Type B pancreatic cell (in vitro differentiated cells): ENCODE measurements around the gene SELENOV. TPM values are rescaled to one million over a fixed set of nuclear protein-coding genes. Genes with fewer than 3 reads are reported as not detected.

ENCODE experiments used
- DNase-seq: peaks from one replicate; pipeline ENCODE4 v3.0.0; 2021; ENCODE audit warnings: mixed read lengths; ENCODE audit not compliant: unreplicated experiment; ENCODE audit errors: extremely low spot score
- H3K27ac Mint-ChIP-seq: 2 replicates; pipeline ENCODE4 v1.8.0; 2021; ENCODE audit warnings: mild to moderate bottlenecking, mixed read lengths
- H3K27me3 Mint-ChIP-seq: 2 replicates; pipeline ENCODE4 v1.8.0; 2021; ENCODE audit warnings: mixed read lengths
- H3K36me3 Mint-ChIP-seq: 2 replicates; pipeline ENCODE4 v1.8.0; 2021; ENCODE audit warnings: mixed read lengths
- H3K4me1 Mint-ChIP-seq: one replicate; pipeline ENCODE4 v1.8.0; 2021; ENCODE audit warnings: mixed read lengths; ENCODE audit not compliant: unreplicated experiment
- H3K4me3 Mint-ChIP-seq: 2 replicates; pipeline ENCODE4 v1.8.0; 2021; ENCODE audit warnings: mild to moderate bottlenecking, mixed read lengths
- H3K9me3 Mint-ChIP-seq: 2 replicates; pipeline ENCODE4 v1.8.0; 2021; ENCODE audit warnings: mixed read lengths
- CTCF ChIP-seq: fragments of 200-600 bp; sonication (generic); conservative IDR thresholded peaks from 2 replicates; pipeline ENCODE4 v1.5.0; 2021; ENCODE audit warnings: antibody characterized with exemption, mild to moderate bottlenecking
- total RNA-seq: library from RNA; stranded (reverse); gene quantifications from 2 replicates; pipeline ENCODE4 v1.2.1, GENCODE V29; 2021; ENCODE audit warnings: low replicate concordance

The SELENOV gene
- total RNA-seq, 1 donor from 2014 or later: 1.1 TPM

GRCh38 chr19:39539165-39539517 lies 24.2 kb downstream of the SELENOV start:
- Mint-ChIP-seq H3K36me3 (no peaks in the 10 kb centered on the region), H3K9me3 (no peaks in the 10 kb centered on the region), H3K4me3 (peak overlapping the region; percentile 91), H3K27ac (peak overlapping the region; percentile 92), H3K4me1 (peaks cover 32% of the 10 kb centered on the region), H3K27me3 (peaks cover 6% of the 10 kb centered on the region)
- no peak for TF ChIP-seq CTCF
- DNase-seq: no peak

- Mint-ChIP-seq H3K4me3 (peak within 1 kb of the TSS; percentile 98), H3K27ac (peak within 1 kb of the TSS; percentile 94), H3K4me1 (peaks cover 32% of the 10 kb centered on the region), H3K9me3 (no peaks in the 10 kb centered on the region), H3K36me3 (no peaks in the 10 kb centered on the region), H3K27me3 (peaks cover 6% of the 10 kb centered on the region)
- DNase-seq: peak; percentile 96
- TF ChIP-seq CTCF: peak; percentile 84
Measured at GRCh38 chr19:39539518-39540332, 24.8 kb downstream of the SELENOV start, which contains the start of gene EID2. TSS of gene EID2 (minus strand) at chr19:39540161. CDS start at chr19:39540079, 82 bp downstream.

GRCh38 chr19:39540333-39540673 lies 25.4 kb downstream of the SELENOV start:
- H3K27me3 Mint-ChIP-seq: peaks cover 6% of the 10 kb centered on the region
- H3K27ac Mint-ChIP-seq: peak overlapping the region; percentile 94
- no peaks in the 10 kb centered on the region for H3K9me3 Mint-ChIP-seq
- no peaks in the 10 kb centered on the region for H3K36me3 Mint-ChIP-seq
- peak; percentile 13 for TF ChIP-seq CTCF
- H3K4me1 Mint-ChIP-seq: peaks cover 32% of the 10 kb centered on the region
- peak overlapping the region; percentile 98 for H3K4me3 Mint-ChIP-seq
- DNase-seq: no peak

- H3K27me3 Mint-ChIP-seq: peaks cover 17% of the 10 kb centered on the region
- no peak overlapping the region for H3K4me3 Mint-ChIP-seq
- H3K9me3 Mint-ChIP-seq: no peaks in the 10 kb centered on the region
- no peaks in the 10 kb centered on the region for H3K36me3 Mint-ChIP-seq
- peaks cover 27% of the 10 kb centered on the region for H3K4me1 Mint-ChIP-seq
- H3K27ac Mint-ChIP-seq: no peak overlapping the region
- no peak for DNase-seq
- TF ChIP-seq CTCF: no peak
Measured at GRCh38 chr19:39542206-39542605, 27.3 kb downstream of the SELENOV start.

- no peak for TF ChIP-seq CTCF
- no peak for DNase-seq
- Mint-ChIP-seq H3K27me3 (peaks cover 19% of the 10 kb centered on the region), H3K4me3 (no peak overlapping the region), H3K27ac (no peak overlapping the region), H3K4me1 (peaks cover 23% of the 10 kb centered on the region), H3K9me3 (no peaks in the 10 kb centered on the region), H3K36me3 (no peaks in the 10 kb centered on the region)
Measured at GRCh38 chr19:39543477-39543857, 28.5 kb downstream of the SELENOV start.
